Astrocyte (in vitro differentiated cells and primary cell): Measurements from ENCODE around the gene CFC1.
"Not testable (repeated sequence)": the region's sequence is repeated elsewhere in the genome, so short reads cannot be mapped to it uniquely, and the experiment has no call there.

Experiments used
- EZH2 ChIP-seq: IDR thresholded peaks from 2 replicates; pipeline ENCODE4 v1.6.1; 2012; ENCODE audit warnings: mild to moderate bottlenecking, low read length, inconsistent platforms; ENCODE audit not compliant: insufficient read depth
- TF ChIP-seq, protein P1 (sequence below): IDR thresholded peaks from 2 replicates; pipeline ENCODE4 v1.5.1; 2011; ENCODE audit warnings: low read depth, mild to moderate bottlenecking, inconsistent platforms, low read length, moderate library complexity; ENCODE audit not compliant: insufficient read depth

DNA sequence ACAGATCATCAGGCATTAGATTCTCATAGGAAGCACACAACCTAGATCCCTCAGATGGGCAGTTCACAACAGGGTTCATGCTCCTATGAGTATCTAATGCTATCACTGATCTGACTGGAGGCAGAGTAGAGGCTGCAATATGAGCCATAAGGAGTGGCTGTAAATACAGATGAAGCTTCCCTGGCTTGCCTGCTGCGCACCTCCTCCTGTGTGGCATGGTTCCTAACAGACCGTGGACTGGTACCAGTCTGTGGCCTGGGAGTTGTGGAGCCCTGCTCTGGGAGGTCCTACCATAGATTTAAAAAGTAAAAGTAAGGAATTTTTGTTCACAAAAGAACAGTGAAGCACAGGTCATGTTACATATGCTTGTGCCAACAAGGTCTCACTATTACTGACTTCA is 39.6 kb upstream of the CFC1 start:
- TF ChIP-seq, protein P1, sequence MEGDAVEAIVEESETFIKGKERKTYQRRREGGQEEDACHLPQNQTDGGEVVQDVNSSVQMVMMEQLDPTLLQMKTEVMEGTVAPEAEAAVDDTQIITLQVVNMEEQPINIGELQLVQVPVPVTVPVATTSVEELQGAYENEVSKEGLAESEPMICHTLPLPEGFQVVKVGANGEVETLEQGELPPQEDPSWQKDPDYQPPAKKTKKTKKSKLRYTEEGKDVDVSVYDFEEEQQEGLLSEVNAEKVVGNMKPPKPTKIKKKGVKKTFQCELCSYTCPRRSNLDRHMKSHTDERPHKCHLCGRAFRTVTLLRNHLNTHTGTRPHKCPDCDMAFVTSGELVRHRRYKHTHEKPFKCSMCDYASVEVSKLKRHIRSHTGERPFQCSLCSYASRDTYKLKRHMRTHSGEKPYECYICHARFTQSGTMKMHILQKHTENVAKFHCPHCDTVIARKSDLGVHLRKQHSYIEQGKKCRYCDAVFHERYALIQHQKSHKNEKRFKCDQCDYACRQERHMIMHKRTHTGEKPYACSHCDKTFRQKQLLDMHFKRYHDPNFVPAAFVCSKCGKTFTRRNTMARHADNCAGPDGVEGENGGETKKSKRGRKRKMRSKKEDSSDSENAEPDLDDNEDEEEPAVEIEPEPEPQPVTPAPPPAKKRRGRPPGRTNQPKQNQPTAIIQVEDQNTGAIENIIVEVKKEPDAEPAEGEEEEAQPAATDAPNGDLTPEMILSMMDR, result not testable (repeated sequence)
- not testable (repeated sequence) for TF ChIP-seq EZH2
